Ishikawa (cell line): ENCODE data around the gene RABGAP1L.

Source experiments
- CEBPB ChIP-seq: IDR thresholded peaks from 2 replicates; pipeline ENCODE4 v1.6.1; 2012
- CREB1 ChIP-seq: IDR thresholded peaks from 2 replicates; pipeline ENCODE4 v1.6.1; 2012; ENCODE audit warnings: low read depth
- EGR1 ChIP-seq: IDR thresholded peaks from 2 replicates; pipeline ENCODE4 v1.6.1; 2012
- EP300 ChIP-seq: IDR thresholded peaks from 2 replicates; pipeline ENCODE4 v1.6.1; 2012; ENCODE audit warnings: borderline replicate concordance
- FOXM1 ChIP-seq: IDR thresholded peaks from 2 replicates; pipeline ENCODE4 v1.6.1; 2012; ENCODE audit warnings: low read depth, borderline replicate concordance
- NFIC ChIP-seq: IDR thresholded peaks from 2 replicates; pipeline ENCODE4 v1.6.1; 2012
- RAD21 ChIP-seq: IDR thresholded peaks from 2 replicates; pipeline ENCODE4 v1.6.1; 2012; ENCODE audit warnings: low read depth
- REST ChIP-seq: IDR thresholded peaks from 2 replicates; pipeline ENCODE4 v1.6.1; 2012; ENCODE audit warnings: low read depth, mild to moderate bottlenecking
- TAF1 ChIP-seq: IDR thresholded peaks from 2 replicates; pipeline ENCODE4 v1.6.1; 2012; ENCODE audit warnings: low read depth, mild to moderate bottlenecking
- TCF12 ChIP-seq: IDR thresholded peaks from 2 replicates; pipeline ENCODE4 v1.6.1; 2012; ENCODE audit warnings: low read depth
- TEAD4 ChIP-seq: IDR thresholded peaks from 2 replicates; pipeline ENCODE4 v1.6.1; 2012
- YY1 ChIP-seq: IDR thresholded peaks from 2 replicates; pipeline ENCODE4 v1.6.1; 2012; ENCODE audit warnings: low read depth
- ZBTB7A ChIP-seq: IDR thresholded peaks from 2 replicates; pipeline ENCODE4 v1.6.1; 2012; ENCODE audit warnings: low read depth
- TF ChIP-seq, protein P1 (sequence below): IDR thresholded peaks from 2 replicates; pipeline ENCODE4 v1.6.1; 2012
- TF ChIP-seq, protein P2 (sequence below): IDR thresholded peaks from 2 replicates; pipeline ENCODE4 v1.6.1; 2012

Gene RABGAP1L

DNA sequence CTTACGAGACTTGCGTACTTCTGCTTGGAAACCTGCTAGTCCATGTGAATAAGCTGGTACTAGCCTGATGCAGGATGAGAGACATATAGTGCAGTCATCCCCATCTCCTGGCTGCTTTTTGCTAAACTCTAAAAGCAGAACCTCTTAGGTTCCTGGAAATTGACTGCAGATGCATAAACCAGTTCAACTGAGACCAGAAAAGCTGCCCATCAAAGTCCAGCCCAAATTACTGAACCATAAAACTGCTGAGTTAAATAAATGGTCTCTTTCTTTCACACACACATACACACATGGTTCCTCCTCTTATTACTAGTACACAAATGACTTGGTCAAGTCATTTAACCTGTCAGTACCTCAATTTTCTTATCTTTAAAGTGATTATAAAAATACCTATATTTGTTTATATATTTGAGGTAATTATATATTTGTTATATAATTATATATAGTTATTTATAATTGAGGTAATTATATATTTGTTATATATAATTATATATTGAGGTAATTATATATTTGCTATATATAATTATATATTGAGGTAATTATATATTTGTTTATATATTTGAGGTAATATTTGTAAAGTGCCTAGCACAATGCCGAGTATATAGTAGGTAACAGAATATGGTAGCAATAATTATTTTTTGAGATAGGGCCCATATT is 25.2 kb upstream of the RABGAP1L start:
- TF ChIP-seq CEBPB (no peak), YY1 (no peak), NFIC (no peak), EGR1 (no peak), TEAD4 (no peak), REST (no peak), CREB1 (no peak), TCF12 (no peak), FOXM1 (no peak), EP300 (no peak), TAF1 (no peak), ZBTB7A (no peak), RAD21 (no peak)
- TF ChIP-seq, protein P1, sequence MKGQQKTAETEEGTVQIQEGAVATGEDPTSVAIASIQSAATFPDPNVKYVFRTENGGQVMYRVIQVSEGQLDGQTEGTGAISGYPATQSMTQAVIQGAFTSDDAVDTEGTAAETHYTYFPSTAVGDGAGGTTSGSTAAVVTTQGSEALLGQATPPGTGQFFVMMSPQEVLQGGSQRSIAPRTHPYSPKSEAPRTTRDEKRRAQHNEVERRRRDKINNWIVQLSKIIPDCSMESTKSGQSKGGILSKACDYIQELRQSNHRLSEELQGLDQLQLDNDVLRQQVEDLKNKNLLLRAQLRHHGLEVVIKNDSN, result no peak
- TF ChIP-seq, protein P2, sequence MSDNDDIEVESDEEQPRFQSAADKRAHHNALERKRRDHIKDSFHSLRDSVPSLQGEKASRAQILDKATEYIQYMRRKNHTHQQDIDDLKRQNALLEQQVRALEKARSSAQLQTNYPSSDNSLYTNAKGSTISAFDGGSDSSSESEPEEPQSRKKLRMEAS, result no peak

GRCh38 chr1:174135211-174135610 is 24.1 kb upstream of the RABGAP1L start:
- TF ChIP-seq EP300 (no peak), EGR1 (no peak), TCF12 (no peak), REST (no peak)

DNA sequence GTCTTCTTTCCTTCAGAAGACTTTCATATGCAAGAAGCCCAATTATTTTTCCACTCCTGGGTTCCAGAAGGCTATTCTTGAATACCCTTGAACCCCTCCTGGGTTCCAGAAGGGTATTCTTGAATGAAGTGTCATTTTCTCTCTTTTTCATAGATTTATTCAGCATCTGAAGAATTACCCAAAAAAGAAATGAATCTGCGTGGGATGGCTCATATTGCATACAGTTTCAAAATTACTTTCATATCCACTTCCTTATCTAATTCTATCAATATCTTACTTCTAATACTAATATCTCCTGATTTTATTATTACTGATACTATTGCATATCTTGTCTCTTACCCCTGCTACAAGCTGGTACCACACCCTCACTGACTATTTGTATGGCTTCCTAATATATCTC is 22.6 kb upstream of the RABGAP1L start:
- TF ChIP-seq TEAD4 (no peak), EP300 (no peak), CREB1 (no peak), FOXM1 (no peak), EGR1 (no peak), RAD21 (no peak)
- TF ChIP-seq, protein P2, result no peak

DNA sequence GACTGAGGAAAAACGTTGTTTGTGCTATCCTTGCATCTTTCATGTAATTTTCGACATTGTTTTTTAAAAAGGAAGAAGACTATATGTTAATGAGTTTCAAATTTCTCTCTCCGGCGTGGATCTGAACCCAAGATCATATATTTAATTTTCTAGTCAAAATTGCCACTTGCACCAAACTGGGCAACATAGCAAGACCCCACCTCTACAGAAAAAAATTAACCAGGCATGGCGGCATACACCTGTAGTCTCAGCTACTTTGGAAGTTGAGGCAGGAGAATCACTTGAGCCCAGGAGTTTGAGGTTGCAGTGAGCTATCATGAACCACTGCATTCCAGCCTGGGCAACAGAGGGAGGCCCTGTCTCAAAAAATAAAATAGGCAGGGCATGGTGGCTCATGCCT is 16.5 kb upstream of the RABGAP1L start:
- TF ChIP-seq TEAD4 (no peak), CEBPB (no peak), ZBTB7A (no peak), TAF1 (no peak), EP300 (no peak), NFIC (no peak)
- TF ChIP-seq, protein P1, result no peak

DNA sequence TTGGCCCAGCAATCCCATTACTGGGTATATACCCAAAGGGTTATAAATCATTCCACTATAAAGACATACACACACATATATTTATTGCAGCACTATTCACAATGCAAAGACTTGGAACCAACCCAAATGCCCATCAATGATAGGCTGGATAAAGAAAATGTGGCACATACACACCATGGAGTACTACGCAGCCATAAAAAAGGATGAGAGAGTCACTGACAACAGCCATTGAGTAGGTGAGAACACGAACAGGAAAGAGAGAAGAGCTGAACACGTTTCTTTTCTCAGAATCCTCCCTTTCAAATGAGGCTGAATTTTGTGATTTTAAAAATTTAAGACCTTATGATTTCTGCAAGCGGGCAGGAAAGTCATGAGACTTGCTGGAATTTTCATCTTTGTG is 10.1 kb upstream of the RABGAP1L start:
- TF ChIP-seq RAD21 (no peak), REST (no peak), ZBTB7A (no peak), YY1 (no peak), EGR1 (no peak), FOXM1 (no peak), NFIC (no peak), CEBPB (no peak), CREB1 (no peak), TAF1 (no peak), TEAD4 (no peak)
- TF ChIP-seq, protein P2, result no peak
- TF ChIP-seq, protein P1, result no peak
